HG02884 (cell line): ENCODE measurements around the gene SKIL.

Source experiments
- ATAC-seq: cut with Tn5 transposase; IDR thresholded peaks from one replicate; pipeline ENCODE4 v1.9.1; 2021; ENCODE audit warnings: mild to moderate bottlenecking, moderate library complexity; ENCODE audit not compliant: unreplicated experiment

The SKIL gene

GRCh38 chr3:170350515-170351413 lies 6.8 kb upstream of the SKIL start:
- peak; percentile 43 for ATAC-seq

- ATAC-seq: peak; percentile 17
Measured at GRCh38 chr3:170352936-170353335, 4.6 kb upstream of the SKIL start.

- ATAC-seq: no peak
Measured at GRCh38 chr3:170353485-170353884, 4.0 kb upstream of the SKIL start.

- no peak for ATAC-seq
Measured at GRCh38 chr3:170354760-170355159, 2.8 kb upstream of the SKIL start.

GRCh38 chr3:170355738-170356595 lies 1.5 kb upstream of the SKIL start:
- ATAC-seq: peak; percentile 13

- peak; percentile 34 for ATAC-seq
Measured at GRCh38 chr3:170356596-170357175, 829 bp upstream of the SKIL start.

- no peak for ATAC-seq
Measured at GRCh38 chr3:170358042-170359010, 811 bp downstream of the SKIL start.

- no peak for ATAC-seq
Measured at GRCh38 chr3:170359178-170359704, 1.7 kb downstream of the SKIL start.

- no peak for ATAC-seq
Measured at GRCh38 chr3:170360466-170360865, 3.0 kb downstream of the SKIL start.

- no peak for ATAC-seq
Measured at GRCh38 chr3:170360916-170361315, 3.4 kb downstream of the SKIL start.

GRCh38 chr3:170361711-170362110 lies 4.2 kb downstream of the SKIL start:
- ATAC-seq: no peak

GRCh38 chr3:170363471-170363994 lies 6.0 kb downstream of the SKIL start:
- no peak for ATAC-seq

- ATAC-seq: no peak
Measured at GRCh38 chr3:170364965-170365364, 7.5 kb downstream of the SKIL start.

GRCh38 chr3:170367797-170368196 lies 10.3 kb downstream of the SKIL start:
- ATAC-seq: no peak

- ATAC-seq: no peak
Measured at GRCh38 chr3:170368921-170369320, 11.4 kb downstream of the SKIL start.

- ATAC-seq: no peak
Measured at GRCh38 chr3:170372190-170372879, 14.8 kb downstream of the SKIL start.

- ATAC-seq: no peak
Measured at GRCh38 chr3:170383567-170383966, 26.1 kb downstream of the SKIL start.

GRCh38 chr3:170386468-170386867 lies 29.0 kb downstream of the SKIL start:
- ATAC-seq: no peak

- ATAC-seq: no peak
Measured at GRCh38 chr3:170387950-170388349, 30.4 kb downstream of the SKIL start.
